Measurements from ENCODE around the gene KRTAP9-2. TPM values are rescaled to one million over a fixed set of nuclear protein-coding genes. Genes with fewer than 3 reads are reported as not detected.
"Not testable (repeated sequence)": the region's sequence is repeated elsewhere in the genome, so short reads cannot be mapped to it uniquely, and the experiment has no call there.

Gene KRTAP9-2
- total RNA-seq, 1 donor from 2014 or later, result not detected

DNA sequence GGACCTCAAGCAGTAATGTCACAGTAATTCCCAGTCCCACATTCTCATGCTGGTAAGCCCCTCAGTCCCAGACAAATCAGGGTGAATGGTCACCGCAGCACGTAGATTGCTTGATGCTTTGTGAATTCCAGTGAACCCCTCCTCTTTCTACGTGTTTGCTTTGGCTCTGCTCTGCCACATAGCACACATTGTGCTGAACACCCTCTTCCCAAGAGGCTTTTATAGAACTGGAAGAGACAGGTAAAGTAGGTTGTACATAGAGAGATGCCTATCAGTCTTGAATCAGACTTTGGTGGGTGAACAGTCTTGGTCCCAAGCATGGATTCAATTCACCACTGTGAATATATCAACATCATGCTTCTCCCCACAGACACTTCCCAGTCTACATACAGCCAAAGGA, 38.2 kb downstream of the KRTAP9-2 start:
- no peaks in the 10 kb centered on the region for H3K9me3 Mint-ChIP-seq
- H3K27ac Mint-ChIP-seq, result no peak overlapping the region
- no peak overlapping the region for H3K4me3 Mint-ChIP-seq
- H3K4me1 Mint-ChIP-seq, result no peaks in the 10 kb centered on the region
- no peak for DNase-seq (ENCODE audit: low spot score in 2 of 2, unreplicated experiment in 2 of 2)
- peaks cover 19% of the 10 kb centered on the region for H3K27me3 Mint-ChIP-seq (ENCODE audit: low read depth)
- no peaks in the 10 kb centered on the region for H3K36me3 Mint-ChIP-seq
- TF ChIP-seq, protein P1, sequence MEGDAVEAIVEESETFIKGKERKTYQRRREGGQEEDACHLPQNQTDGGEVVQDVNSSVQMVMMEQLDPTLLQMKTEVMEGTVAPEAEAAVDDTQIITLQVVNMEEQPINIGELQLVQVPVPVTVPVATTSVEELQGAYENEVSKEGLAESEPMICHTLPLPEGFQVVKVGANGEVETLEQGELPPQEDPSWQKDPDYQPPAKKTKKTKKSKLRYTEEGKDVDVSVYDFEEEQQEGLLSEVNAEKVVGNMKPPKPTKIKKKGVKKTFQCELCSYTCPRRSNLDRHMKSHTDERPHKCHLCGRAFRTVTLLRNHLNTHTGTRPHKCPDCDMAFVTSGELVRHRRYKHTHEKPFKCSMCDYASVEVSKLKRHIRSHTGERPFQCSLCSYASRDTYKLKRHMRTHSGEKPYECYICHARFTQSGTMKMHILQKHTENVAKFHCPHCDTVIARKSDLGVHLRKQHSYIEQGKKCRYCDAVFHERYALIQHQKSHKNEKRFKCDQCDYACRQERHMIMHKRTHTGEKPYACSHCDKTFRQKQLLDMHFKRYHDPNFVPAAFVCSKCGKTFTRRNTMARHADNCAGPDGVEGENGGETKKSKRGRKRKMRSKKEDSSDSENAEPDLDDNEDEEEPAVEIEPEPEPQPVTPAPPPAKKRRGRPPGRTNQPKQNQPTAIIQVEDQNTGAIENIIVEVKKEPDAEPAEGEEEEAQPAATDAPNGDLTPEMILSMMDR (IDR thresholded peaks at IDR 0.05; ENCODE audit: unreplicated experiment), result no peak

DNA sequence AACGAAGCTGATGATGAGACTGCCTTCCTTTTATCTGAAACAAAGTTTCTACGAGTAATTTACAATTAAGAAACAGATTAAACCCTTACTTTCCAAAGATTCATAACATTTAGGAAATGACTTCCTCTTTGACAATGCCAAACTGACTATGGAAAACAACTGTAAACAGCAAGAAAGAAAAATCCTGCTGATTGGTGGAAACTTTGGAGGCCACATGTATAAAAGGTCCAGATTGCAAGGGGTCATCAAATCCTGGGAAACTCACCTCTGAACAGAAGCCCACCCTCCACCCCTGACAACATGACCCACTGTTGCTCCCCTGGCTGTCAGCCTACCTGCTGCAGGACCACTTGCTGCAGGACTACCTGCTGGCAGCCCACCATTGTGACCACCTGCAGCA, 38.6 kb downstream of the KRTAP9-2 start, which contains the start of gene KRTAP9-6:
TSS of gene KRTAP9-6 (plus strand) at position 301 of the 400 bp plus-strand sequence. CDS start at position 301, 0 bp downstream.
- Mint-ChIP-seq H3K4me3 (no peak within 1 kb of the TSS), H3K27ac (no peak within 1 kb of the TSS), H3K27me3 (ENCODE audit: low read depth) (peaks cover 19% of the 10 kb centered on the region), H3K4me1 (no peaks in the 10 kb centered on the region), H3K9me3 (no peaks in the 10 kb centered on the region), H3K36me3 (no peaks in the 10 kb centered on the region)
- TF ChIP-seq, protein P1 (IDR thresholded peaks at IDR 0.05; ENCODE audit: unreplicated experiment), result no peak
- DNase-seq (ENCODE audit: low spot score in 2 of 2, unreplicated experiment in 2 of 2), result no peak

DNA sequence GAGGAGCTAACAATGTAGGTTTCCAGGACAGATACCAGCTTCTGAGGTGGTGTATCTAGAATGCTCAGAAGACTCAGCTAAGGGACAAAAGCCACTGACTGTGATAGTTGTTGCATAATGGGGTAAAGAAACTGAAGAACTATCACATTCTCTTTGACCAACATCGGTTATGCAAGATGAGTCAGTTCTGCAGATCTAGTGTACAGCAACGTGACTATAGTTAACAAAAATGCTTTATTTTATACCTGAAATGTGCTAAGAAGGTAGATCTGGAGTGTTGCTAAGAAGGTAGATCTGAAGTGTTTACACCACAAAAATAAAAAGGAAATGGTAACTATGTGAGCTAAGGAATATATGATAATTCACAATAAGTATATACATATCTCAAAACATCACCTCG, 41.3 kb downstream of the KRTAP9-2 start:
- H3K27ac Mint-ChIP-seq, result no peak overlapping the region
- H3K4me1 Mint-ChIP-seq, result no peaks in the 10 kb centered on the region
- DNase-seq (ENCODE audit: low spot score in 2 of 2, unreplicated experiment in 2 of 2), result no peak
- H3K27me3 Mint-ChIP-seq (ENCODE audit: low read depth), result peaks cover 7% of the 10 kb centered on the region
- TF ChIP-seq, protein P1 (IDR thresholded peaks at IDR 0.05; ENCODE audit: unreplicated experiment), result no peak
- H3K36me3 Mint-ChIP-seq, result no peaks in the 10 kb centered on the region
- H3K9me3 Mint-ChIP-seq, result no peaks in the 10 kb centered on the region
- H3K4me3 Mint-ChIP-seq, result no peak overlapping the region

DNA sequence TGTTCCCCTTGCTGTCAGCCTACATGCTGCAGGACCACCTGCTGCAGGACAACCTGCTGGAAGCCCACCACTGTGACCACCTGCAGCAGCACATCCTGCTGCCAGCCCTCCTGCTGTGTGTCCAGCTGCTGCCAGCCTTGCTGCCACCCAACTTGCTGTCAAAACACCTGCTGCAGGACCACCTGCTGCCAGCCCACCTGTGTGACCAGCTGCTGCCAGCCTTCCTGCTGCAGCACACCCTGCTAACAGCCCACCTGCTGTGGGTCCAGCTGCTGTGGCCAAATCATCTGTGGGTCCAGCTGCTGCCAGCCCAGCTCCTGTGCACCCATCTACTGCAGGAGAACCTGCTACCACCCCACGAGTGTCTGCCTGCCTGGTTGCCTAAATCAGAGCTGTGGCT, 44.9 kb downstream of the KRTAP9-2 start:
- not testable (repeated sequence) for H3K27me3 Mint-ChIP-seq (ENCODE audit: low read depth); H3K4me3 Mint-ChIP-seq; H3K4me1 Mint-ChIP-seq; H3K9me3 Mint-ChIP-seq; H3K27ac Mint-ChIP-seq; H3K36me3 Mint-ChIP-seq; DNase-seq (ENCODE audit: low spot score in 2 of 2, unreplicated experiment in 2 of 2)

DNA sequence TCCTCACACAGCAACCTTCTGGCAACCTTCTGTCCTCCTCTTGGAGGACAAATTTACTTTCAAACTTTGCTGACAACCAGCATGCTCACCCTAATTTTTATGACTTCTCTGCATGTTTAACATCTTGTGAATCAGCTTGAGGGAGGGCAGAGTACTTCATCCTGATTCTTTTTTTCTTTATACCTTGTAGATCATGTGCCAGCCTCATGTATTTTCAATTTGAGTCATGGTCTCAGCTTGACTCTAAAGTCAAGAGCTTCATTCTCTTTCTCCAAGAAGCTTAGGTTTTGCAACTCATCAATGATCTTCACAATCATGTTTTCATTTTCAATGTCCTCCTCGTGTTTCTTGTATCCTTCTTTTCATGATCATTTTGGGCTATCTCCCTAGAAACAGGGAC, 45.4 kb downstream of the KRTAP9-2 start:
- Mint-ChIP-seq H3K4me3 (no peak overlapping the region), H3K9me3 (no peaks in the 10 kb centered on the region), H3K27me3 (ENCODE audit: low read depth) (peaks cover 11% of the 10 kb centered on the region), H3K36me3 (no peaks in the 10 kb centered on the region), H3K27ac (no peak overlapping the region), H3K4me1 (peaks cover 6% of the 10 kb centered on the region)
- TF ChIP-seq, protein P1 (IDR thresholded peaks at IDR 0.05; ENCODE audit: unreplicated experiment), result no peak
- no peak for DNase-seq (ENCODE audit: low spot score in 2 of 2, unreplicated experiment in 2 of 2)

DNA sequence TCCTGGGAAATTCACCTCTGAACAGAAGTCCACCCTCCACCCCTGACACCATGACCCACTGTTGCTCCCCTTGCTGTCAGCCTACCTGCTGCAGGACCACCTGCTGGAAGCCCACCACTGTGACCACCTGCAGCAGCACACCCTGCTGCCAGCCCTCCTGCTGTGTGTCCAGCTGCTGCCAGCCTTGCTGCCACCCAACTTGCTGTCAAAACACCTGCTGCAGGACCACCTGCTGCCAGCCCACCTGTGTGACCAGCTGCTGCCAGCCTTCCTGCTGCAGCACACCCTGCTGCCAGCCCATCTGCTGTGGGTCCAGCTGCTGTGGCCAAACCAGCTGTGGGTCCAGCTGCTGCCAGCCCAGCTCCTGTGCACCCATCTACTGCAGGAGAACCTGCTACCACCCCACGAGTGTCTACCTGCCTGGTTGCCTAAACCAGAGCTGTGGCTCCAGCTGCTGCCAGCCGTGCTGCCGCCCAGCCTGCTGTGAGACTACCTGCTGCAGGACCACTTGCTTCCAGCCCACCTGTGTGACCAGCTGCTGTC, 49.3 kb downstream of the KRTAP9-2 start, which contains the start of gene KRTAP9-7:
TSS of gene KRTAP9-7 (plus strand) at position 51 of the 543 bp plus-strand sequence. CDS start at position 51, 0 bp downstream.
- H3K4me1 Mint-ChIP-seq; DNase-seq (ENCODE audit: low spot score in 2 of 2, unreplicated experiment in 2 of 2); H3K36me3 Mint-ChIP-seq; H3K9me3 Mint-ChIP-seq; H3K27ac Mint-ChIP-seq; H3K4me3 Mint-ChIP-seq: not testable (repeated sequence)
- peaks cover 13% of the 10 kb centered on the region for H3K27me3 Mint-ChIP-seq (ENCODE audit: low read depth)

Other genes starting within 250 kb of the KRTAP9-2 start
- 0.16 TPM in 1 of 3 replicates, not detected in the others for gene KRT40, start 242.3 kb upstream of the KRTAP9-2 start, total RNA-seq
- gene KRTAP3-3, start 232.5 kb upstream of the KRTAP9-2 start, total RNA-seq, result not detected in 3 replicates
- gene KRTAP3-2, start 226.7 kb upstream of the KRTAP9-2 start, total RNA-seq, result not detected in 3 replicates
- gene KRTAP3-1, start 217.5 kb upstream of the KRTAP9-2 start, total RNA-seq, result 0.41 to 1.3 TPM (median 0.95 TPM) in 3 replicates
- not detected in 3 replicates for gene KRTAP1-5, start 199.4 kb upstream of the KRTAP9-2 start, total RNA-seq
- gene KRTAP1-4, start 196.5 kb upstream of the KRTAP9-2 start, total RNA-seq, result not detected in 3 replicates
- gene KRTAP1-3, start 191.8 kb upstream of the KRTAP9-2 start, total RNA-seq, result not detected in 3 replicates
- not detected in 3 replicates for gene KRTAP1-1, start 185.2 kb upstream of the KRTAP9-2 start, total RNA-seq
- not detected in 3 replicates for gene KRTAP2-1, start 179.3 kb upstream of the KRTAP9-2 start, total RNA-seq
- gene KRTAP2-2, start 171.4 kb upstream of the KRTAP9-2 start, total RNA-seq, result not detected in 3 replicates
- 0.45 to 0.91 TPM (median 0.69 TPM) in 3 replicates for gene KRTAP2-3, start 166.5 kb upstream of the KRTAP9-2 start, total RNA-seq
- gene KRTAP2-4, start 160.8 kb upstream of the KRTAP9-2 start, total RNA-seq, result not detected in 3 replicates
- not detected in 3 replicates for gene KRTAP4-7, start 142.5 kb upstream of the KRTAP9-2 start, total RNA-seq
- not detected in 3 replicates for gene KRTAP4-8, start 128.5 kb upstream of the KRTAP9-2 start, total RNA-seq
- not detected in 3 replicates for gene KRTAP4-16, start 124.4 kb upstream of the KRTAP9-2 start, total RNA-seq
- not detected in 3 replicates for gene KRTAP4-9, start 121.3 kb upstream of the KRTAP9-2 start, total RNA-seq
- not detected in 3 replicates for gene KRTAP4-11, start 108.3 kb upstream of the KRTAP9-2 start, total RNA-seq
- gene KRTAP4-12, start 102.5 kb upstream of the KRTAP9-2 start, total RNA-seq, result not detected in 3 replicates
- not detected in 3 replicates for gene KRTAP4-6, start 86.1 kb upstream of the KRTAP9-2 start, total RNA-seq
- gene KRTAP4-5, start 76.8 kb upstream of the KRTAP9-2 start, total RNA-seq, result not detected in 3 replicates
- not detected in 3 replicates for gene KRTAP4-4, start 65.9 kb upstream of the KRTAP9-2 start, total RNA-seq
- not detected in 3 replicates for gene KRTAP4-3, start 58.4 kb upstream of the KRTAP9-2 start, total RNA-seq
- gene KRTAP4-2, start 48.4 kb upstream of the KRTAP9-2 start, total RNA-seq, result not detected in 3 replicates
- gene KRTAP4-1, start 41.7 kb upstream of the KRTAP9-2 start, total RNA-seq, result not detected in 3 replicates
- gene KRTAP9-1, start 36.8 kb upstream of the KRTAP9-2 start, total RNA-seq, result not detected in 3 replicates
- not detected in 3 replicates for gene KRTAP9-3, start 5.8 kb downstream of the KRTAP9-2 start, total RNA-seq
- not detected in 3 replicates for gene KRTAP9-8, start 11.4 kb downstream of the KRTAP9-2 start, total RNA-seq
- gene KRTAP9-4, start 23.0 kb downstream of the KRTAP9-2 start, total RNA-seq, result not detected in 3 replicates
- not detected in 3 replicates for gene KRTAP9-9, start 28.7 kb downstream of the KRTAP9-2 start, total RNA-seq
- not detected in 3 replicates for gene KRTAP9-6, start 38.7 kb downstream of the KRTAP9-2 start, total RNA-seq
- not detected in 3 replicates for gene KRTAP9-7, start 49.0 kb downstream of the KRTAP9-2 start, total RNA-seq
- not detected in 3 replicates for gene KRTAP29-1, start 76.2 kb downstream of the KRTAP9-2 start, total RNA-seq
- gene KRTAP16-1, start 82.7 kb downstream of the KRTAP9-2 start, total RNA-seq, result not detected in 3 replicates
- not detected in 3 replicates for gene KRTAP17-1, start 89.1 kb downstream of the KRTAP9-2 start, total RNA-seq
- gene KRT33A, start 124.2 kb downstream of the KRTAP9-2 start, total RNA-seq, result not detected in 3 replicates
- not detected in 3 replicates for gene KRT33B, start 143.2 kb downstream of the KRTAP9-2 start, total RNA-seq
- not detected in 3 replicates for gene KRT34, start 155.7 kb downstream of the KRTAP9-2 start, total RNA-seq
- gene KRT31, start 171.0 kb downstream of the KRTAP9-2 start, total RNA-seq, result not detected in 3 replicates
- gene KRT37, start 197.9 kb downstream of the KRTAP9-2 start, total RNA-seq, result not detected in 3 replicates
- not detected in 3 replicates for gene KRT38, start 214.3 kb downstream of the KRTAP9-2 start, total RNA-seq
- not detected in 3 replicates for gene KRT32, start 240.7 kb downstream of the KRTAP9-2 start, total RNA-seq